T-helper 2 cell treated with Interferon-gamma antibody and Interleukin-4, amounts not matched to agents 100 ng/mL and 5 ng/mL, for 36 hours (primary cell): Measurements from ENCODE around the gene KISS1. TPM values are rescaled to one million over a fixed set of nuclear protein-coding genes. Genes with fewer than 3 reads are reported as not detected.
"Not testable (repeated sequence)": the region's sequence is repeated elsewhere in the genome, so short reads cannot be mapped to it uniquely, and the experiment has no call there.

Experiments
- intact Hi-C: fragments of 100-400 bp; cut with micrococcal nuclease; formaldehyde crosslinking; loops from one replicate; pipeline ENCODE4 v1.15.1; 2023
- total RNA-seq: library from RNA; stranded (reverse); gene quantifications from 2 replicates; pipeline ENCODE4 v1.2.3, GENCODE V29; 2022

KISS1 gene
- total RNA-seq: not detected in 2 replicates

DNA sequence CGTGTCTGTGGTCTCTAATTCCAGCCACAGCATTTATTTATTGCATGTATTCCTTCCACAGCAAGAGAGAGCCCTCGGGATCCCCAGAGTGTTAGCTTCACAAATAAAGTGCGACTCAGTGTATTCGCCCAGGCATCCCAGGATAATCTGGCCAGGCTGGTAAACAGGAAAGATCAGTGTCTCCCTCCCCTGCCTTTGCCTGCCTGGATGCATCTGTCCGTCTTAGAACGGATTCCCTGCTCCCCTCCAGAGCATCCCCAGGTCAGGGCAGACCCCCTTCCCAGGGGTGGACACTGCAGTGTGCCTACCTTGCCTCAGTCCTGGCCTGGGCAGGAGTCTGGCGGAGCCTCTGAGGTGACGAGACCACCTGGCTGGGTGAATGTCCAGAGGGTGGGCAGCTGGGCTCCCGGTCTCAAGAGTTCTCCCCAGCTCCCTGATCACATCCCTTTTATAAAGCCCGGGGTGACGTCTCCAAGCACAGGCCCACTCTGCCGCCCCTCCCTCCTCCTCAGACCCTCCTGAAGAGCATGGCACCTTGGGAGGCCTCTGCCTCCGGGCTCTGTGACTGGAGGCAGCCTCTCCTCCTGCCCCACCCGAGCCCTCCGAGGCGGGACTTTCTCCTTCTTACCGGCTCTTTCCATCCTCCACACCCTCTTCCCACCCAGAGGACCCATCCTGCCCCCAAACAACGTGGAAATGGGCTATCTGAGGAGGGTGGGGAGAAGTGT, at the start of gene KISS1:
TSS of gene KISS1 (minus strand) at position 424 of the 728 bp plus-strand sequence. CDS start 3,615 bp downstream, outside the sequence.
- intact Hi-C loops: no loop called here

DNA sequence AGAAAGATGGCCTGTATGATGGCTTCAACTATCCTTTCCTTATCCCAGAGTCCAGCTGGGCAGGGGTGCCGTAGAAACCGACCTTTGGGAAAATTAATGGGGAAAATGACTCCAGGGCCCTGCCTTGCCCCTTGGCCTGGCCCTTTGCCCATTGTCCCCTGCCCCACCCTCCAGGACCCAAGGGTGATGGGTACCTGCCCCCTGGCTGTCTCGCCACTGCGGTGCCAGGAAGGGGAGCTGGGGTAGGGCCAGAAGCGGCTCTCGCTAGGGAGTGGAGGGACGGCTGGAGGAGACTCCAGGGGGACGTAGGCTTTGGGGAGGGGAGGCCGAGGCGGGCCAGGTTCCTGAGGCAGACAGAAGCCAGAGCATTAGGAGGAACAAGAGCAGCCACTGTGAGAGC, 46.6 kb upstream of the KISS1 start:
- intact Hi-C loops: no loop called here

DNA sequence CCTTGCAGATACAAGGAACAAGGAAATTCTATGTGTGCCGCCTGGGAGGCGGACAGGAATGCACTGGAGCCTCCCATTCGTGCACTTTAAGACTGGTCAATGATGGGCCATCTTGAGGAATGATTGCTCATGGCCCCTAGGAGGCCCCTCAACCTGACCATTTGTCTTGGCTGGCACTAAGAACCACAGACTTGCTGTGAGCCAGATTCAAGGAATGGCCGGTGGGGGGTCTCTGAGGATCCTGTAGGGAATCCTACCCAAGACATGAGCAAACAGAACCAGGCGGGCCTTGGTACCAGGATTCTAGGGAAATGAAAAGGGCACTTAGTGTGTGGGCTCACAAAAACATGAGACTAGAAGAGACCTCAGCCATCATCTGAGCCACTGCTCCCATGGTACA, 45.6 kb upstream of the KISS1 start:
- intact Hi-C loops: no loop called here

DNA sequence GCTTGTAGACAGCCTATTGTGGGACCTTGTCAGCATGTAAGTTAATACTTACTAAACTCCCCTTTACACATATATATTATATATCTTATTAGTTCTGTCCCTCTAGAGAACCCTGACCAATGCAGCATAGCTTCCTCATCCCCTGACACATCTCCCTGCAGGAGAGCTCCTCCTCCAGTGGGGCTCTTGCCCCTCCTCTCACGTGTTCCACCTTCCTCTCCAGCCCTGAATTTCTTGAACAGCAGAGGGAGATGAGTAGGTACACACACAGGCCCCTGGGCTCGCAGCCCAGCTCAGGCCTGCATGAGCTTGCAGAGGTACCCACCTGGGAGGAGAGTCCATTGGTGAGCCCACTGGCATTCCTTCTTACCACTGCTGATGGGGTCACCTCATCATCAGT, 44.8 kb upstream of the KISS1 start:
- intact Hi-C loops: no loop called here

DNA sequence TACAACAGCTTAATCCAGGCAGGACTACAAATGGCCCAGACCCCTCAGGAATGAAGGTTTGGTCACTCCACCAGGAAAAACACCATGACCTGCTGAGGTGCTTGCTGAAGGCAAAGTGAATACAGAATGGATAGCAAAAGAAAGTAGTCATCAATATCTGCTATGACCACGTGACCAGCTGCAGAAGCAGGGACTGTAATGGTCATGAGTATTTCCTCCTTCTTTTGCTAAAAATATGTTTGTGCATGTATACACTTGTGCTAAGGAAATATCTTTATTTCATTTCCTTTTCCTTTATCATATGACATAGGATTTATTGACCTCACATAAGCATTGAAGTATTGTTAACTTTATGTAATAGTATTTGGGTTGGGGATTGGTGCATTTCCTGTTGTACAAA, 43.9 kb upstream of the KISS1 start:
- intact Hi-C loops: no loop called here

DNA sequence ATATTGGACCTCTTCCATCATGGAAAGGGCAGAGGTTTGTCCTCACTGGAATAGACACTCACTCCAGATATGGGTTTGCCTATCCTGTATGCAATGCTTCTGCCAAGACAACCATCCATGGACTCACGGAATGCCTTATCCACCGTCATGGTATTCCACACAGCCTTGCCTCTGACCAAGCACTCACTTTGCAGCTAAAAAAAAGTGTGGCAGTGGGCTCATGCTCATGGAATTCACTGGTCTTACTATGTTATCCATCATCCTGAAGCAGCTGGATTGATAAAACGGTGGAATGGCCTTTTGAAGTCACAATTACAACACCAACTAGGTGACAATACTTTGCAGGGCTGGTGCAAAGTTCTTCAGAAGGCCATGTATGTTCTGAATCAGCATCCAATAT, 43.1 kb upstream of the KISS1 start:
- intact Hi-C loops: not testable (repeated sequence)

- intact Hi-C loops: not testable (repeated sequence)
Measured at GRCh38 chr1:204238520-204238919, 42.2 kb upstream of the KISS1 start.

DNA sequence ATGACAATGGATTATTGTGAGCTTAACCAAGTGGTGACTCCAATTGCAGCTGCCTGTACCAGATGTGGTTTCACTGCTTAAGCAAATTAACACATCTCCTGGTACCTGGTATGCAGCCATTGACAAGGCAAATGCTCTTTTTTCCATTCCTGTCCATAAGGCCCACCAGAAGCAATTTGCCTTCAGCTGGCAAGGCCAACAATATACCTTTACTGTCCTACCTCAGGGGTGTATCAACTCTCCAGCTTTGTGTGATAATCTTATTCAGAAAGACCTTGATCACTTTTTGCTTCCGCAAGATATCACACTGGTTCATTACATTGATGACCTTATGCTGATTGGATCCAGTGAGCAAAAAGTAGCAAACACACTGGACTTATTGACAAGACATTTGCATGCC, 41.2 kb upstream of the KISS1 start:
- intact Hi-C loops: not testable (repeated sequence)

DNA sequence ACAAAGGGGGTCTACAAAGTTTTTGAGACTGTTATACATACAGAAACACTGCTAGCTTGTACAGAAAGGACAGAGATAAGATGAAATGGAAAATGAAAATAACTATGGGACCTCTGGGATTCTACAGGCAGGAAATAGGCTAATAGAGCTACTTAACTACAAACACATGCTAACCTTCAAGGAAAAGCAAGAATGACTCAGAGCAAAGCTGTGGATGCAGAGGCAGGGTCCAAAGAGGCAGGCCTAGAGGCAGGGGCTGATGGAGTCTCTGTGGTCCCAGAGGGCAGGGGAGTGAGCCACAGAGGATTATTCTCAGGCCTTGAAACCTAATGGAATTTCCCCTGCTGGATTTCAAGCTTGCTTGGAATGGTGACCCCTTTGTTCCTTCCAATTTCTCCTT, 36.2 kb upstream of the KISS1 start:
- intact Hi-C loops: no loop called here

DNA sequence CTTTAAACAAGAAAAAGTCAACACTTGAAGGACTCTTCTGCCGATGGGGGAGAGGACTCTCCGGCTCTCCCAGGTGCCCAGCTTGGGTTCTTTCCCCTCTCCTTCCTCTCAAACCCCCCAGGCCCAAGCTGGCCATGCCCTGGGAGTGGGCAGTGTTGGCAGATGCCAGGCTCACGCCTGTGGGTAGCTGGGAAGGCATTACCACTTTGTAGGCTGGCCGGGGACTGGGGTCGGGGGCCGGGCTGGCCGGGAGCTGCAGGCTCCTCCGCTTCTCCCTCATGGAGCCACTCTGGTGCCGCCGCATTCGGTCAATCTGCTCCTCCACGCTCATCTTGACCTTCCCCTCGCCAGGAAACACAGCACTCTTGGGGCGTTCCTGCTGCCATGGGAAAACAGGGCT, 33.9 kb upstream of the KISS1 start:
- intact Hi-C loops: no loop called here

GRCh38 chr1:204228896-204229295, 32.6 kb upstream of the KISS1 start:
- intact Hi-C loops: no loop called here

DNA sequence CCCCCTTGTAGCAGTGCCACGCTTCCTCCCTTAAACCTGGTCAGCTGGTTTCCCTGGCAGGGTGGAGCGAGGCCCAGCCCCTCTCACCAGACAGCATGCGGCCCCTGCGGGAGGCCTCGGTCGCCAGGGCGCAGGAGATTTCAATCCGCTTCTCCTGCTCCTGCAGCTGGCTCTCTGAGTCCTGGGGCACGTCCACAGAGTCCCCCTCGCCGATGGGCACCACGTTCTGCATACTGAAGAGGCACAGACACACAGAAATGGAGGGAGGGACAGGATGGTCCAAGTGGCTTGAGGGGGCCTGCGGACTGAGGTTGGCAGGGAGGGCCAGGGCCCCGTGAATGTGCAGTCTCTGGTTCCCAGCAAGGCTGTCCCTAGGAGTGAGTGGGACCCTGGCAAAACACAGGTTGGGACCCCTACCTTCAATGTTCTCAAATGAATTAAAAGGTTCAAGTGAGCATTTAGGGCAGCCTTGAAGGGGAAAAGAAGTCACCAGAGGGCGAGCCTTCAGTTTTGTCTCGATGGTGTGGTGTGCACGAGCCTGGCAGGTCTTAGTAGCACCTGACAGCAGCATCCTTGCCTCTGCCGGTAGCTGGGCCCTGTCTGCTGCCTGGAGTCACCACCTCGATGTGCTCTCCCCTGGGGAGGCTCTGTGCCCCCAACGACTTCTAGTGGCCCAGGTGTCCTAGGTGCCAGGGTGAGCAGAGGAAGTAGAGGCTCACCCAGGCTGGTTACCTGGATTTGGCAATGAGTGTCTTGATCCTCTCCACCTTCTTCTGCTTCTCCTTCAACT, 31.9 kb upstream of the KISS1 start:
- intact Hi-C loops: no loop called here

DNA sequence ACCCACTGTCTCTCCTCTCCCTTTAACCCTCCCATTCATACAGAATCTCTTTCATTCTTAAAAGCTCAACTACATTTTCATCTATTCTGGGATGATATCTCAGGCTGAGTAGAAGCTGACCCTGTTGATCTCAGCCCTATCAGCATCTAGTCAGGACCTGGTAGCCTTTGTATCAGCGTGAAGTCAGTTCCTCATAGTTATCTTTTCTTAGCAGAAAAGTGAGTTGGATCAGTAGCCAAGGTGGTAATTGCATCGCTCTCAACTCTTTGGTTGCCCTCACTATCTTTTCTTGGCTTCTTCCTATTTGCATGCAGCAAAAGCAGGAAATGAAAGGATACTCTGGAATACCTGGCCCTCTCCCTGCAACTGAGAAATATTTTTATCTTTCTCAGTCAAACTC, 31.1 kb upstream of the KISS1 start:
- intact Hi-C loops: no loop called here

DNA sequence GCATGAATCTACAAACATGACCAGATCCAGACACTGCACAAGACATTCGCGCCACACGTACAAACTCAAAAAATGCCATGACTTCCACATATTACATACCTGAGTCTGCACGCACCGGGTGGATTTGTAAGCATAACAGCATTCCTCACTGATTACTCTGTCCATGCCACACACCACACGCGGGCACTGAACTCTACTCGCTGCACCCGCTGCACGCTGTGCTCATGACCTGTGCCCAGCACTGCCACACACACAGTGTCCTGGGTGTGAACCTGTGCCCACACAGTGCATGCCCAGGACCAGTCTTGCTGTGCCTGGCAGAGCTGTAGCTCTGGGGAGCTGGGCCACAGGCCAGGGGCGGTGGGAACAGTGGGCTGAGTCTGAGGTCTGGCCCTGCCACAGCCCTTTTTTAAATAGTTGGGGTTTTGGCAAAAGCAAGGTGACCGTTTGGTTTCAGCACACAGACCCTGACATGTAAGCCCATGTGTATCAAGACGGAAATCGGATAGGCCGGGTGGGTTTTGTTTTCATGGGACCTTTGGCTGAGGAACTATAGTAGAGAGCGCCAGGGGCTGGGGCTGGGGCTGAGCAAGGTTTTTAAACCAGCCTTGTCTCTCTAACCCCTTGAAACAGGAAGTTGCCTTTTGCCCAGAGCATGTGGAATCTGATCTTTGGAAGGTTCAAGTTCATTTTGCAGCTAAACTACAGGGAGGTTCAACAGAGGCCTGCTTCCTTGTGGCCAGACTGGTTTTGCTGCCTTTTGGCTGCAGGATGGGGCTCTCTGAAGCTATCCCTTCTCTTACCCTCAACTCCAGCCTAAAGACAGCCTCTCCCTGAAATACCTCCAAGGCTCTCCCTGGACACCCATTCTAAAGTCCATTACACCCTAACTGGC, 29.8 kb upstream of the KISS1 start:
- intact Hi-C loops: no loop called here

DNA sequence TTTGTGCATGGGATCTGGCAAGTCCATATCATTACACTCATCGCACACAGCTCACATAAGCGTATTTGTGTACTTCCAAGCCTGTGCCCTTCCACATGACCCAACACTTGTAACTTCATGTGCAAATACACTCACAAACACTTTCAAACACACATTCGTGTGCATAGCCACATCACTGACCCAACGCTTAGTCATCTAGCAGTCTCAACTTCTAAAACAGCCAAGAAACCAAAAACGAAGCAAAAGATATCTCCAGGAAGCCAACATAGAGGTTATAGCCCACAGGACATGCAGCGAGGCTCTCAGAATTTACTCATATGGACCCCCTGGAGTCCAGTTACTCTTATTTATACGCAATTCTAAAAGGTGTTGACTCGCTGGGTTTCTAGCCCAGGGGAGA, 28.4 kb upstream of the KISS1 start:
- intact Hi-C loops: no loop called here

GRCh38 chr1:204223129-204223860, 27.0 kb upstream of the KISS1 start:
- intact Hi-C loops: no loop called here

DNA sequence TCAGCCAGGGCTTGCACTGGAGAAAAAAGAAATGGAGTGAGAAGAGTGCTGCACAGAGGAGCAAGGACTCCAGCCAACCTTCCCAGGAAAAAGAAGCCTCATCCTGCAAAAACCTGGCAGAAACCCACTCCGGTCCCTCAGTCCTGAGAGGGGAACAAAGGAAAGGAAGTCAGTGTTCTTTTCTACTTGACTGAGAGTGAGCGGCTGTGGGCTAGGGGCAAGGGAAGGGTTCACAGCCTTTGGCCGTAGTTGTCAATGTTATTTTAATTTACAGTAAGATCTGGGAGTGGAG, 26.4 kb upstream of the KISS1 start:
- intact Hi-C loops: no loop called here

DNA sequence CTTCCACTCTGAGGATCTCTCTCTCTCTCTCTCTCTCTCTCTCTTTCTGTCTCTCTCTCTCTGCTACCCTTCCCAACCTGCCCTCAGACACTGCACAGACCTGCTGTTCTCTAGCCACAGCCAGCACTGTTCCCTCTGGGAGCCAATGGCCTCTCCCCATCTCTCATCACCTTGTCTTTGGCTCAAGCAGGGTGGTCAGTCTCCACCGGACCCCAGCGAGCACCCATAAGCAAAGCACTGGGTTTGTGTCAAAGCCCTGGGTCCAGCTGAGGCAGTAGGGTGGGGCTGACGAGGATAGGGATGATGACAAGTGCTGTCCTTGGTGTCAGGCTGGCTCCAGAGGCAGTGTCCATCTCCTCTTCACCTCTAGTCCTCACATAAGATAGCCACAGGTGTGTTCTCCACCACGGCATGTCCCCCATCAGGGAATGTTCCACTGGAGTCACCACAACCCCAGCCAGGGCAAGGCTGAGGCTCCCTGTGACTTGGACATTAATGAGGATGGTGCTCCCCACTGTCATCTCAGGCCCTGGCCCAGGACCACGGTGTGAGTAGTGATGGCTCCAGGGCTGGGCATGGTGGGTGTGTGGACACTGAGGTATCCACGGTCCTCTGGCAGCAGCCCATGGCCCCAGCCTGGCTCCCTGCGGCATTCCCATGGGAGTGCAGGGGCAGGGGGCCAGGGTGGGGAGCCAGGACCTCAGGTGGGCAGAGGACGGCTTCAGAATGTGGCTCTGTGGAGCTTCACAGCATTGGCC, 25.9 kb upstream of the KISS1 start:
- intact Hi-C loops: no loop called here

GRCh38 chr1:204221271-204221670, 25.0 kb upstream of the KISS1 start:
- intact Hi-C loops: no loop called here

DNA sequence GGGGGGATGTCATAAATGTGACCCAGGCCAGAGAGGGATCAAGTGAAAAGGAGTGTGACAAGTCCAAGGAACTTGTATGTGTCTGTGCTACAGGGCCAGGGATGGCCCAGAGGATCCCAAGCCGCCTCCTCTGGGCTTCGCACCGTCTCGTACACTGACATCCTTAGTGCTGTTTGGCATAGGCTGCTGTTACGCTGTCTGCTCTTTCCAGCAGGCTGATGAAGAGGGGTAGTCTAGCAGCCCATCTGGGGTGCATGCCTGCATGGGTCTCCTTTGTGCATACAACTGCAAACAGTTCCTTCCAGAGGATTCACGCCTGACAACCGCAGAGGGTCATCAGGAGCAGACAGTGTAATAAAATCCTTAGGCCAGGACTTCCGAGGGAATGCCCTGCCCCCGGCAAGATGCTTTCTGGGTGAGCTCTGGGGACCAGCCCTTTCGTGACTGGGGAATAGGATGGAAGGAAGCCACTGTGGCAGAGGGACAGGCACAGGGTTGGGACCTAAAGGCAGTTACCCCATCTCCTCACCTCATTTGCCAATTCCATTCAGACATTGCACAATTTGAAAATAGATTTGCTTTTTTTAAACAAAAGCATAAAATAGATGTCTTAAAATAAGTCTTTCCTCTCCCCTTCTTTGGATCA, 23.8 kb upstream of the KISS1 start:
- intact Hi-C loops: no loop called here
